GM19025 (cell line): ENCODE results near the gene DNAJC27.
A peak's percentile ranks its signal among the peaks of the same experiment; 100 is the strongest.

ENCODE experiments used
- ATAC-seq: cut with Tn5 transposase; IDR thresholded peaks from one replicate; pipeline ENCODE4 v1.9.1; 2021; ENCODE audit warnings: mild to moderate bottlenecking, low read depth, moderate library complexity; ENCODE audit not compliant: unreplicated experiment

Gene DNAJC27

GRCh38 chr2:24971286-24971535, 544 bp downstream of the DNAJC27 start:
- no peak for ATAC-seq

DNA sequence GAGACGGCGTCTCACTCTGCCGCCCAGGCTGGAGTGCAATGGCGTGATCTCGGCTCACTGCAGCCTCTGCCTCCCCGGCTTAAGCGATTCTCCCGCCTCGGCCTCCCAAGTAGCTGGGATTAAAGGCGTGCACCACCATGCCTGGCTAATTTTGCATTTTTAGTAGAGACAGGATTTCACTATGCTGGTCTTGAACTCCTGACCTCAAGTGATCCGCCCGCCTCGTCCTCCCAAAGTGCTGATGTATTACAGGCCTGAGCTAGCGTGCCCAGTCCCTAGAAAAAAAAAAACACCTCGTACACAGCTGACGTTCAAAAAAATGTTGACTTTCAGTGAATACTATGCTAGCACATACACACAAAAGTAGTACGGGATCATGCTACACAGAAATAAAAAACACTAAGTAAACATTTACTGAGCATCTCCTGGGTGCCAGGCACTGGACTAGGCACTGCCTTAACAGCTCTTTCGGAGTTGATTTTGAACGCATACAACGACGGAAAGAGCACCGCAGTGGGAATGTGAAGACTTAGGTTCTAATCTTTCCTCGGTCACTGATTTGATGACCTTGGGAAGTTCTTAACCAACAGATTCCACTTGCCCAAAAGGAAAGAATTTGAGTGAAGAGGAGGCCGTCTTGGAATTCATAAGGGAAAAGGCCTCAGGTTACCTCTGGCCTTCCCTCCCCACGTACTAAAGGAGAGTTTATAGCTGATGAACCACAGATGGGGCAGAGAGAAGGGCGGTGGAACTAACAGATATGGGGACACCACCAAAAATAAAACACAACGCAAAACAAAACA, 1.1 kb downstream of the DNAJC27 start:
- ATAC-seq, result no peak

DNA sequence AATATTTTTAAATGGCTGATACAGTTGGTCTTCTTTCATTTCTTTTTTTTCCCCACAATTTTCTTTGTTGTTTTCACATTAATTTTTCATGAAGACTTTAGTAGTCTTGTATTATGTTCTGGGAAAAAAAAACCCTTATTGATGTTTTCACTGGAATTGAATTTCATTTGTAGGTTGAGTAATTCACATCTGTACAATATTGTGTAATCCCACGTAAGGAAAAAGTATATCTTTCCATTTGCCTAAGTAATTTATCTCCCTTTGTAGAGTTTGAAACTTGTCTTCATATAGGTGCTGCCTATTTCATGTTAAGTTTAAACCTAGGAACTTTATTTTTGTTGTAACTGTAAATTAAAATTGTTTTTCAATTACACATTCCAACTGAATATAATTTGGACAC, 2.0 kb downstream of the DNAJC27 start:
- ATAC-seq, result no peak

GRCh38 chr2:24961903-24962302, 9.9 kb downstream of the DNAJC27 start:
- no peak for ATAC-seq

- ATAC-seq, result no peak
Measured at GRCh38 chr2:24959761-24960160, 12.0 kb downstream of the DNAJC27 start.

GRCh38 chr2:24958411-24958935, 13.3 kb downstream of the DNAJC27 start:
- ATAC-seq, result no peak

DNA sequence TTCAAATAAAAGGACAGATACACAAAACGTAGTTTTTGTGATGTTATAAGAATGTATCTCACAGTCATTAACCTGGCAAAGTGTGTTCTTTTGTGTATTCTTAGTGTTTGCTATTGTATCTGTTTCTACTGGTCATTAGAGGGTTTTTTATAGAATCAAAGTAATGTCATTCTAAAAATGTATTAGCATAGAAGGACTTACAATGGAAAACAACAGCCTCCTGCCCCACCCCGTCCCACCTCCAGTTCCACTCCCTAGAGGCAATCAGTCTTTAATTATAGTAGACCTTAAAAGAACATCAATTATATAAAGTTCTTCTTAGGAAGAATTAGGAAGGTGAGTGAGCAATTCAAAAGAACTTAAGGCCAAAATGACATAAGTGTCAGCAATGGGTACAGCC, 13.8 kb downstream of the DNAJC27 start:
- ATAC-seq, result no peak

DNA sequence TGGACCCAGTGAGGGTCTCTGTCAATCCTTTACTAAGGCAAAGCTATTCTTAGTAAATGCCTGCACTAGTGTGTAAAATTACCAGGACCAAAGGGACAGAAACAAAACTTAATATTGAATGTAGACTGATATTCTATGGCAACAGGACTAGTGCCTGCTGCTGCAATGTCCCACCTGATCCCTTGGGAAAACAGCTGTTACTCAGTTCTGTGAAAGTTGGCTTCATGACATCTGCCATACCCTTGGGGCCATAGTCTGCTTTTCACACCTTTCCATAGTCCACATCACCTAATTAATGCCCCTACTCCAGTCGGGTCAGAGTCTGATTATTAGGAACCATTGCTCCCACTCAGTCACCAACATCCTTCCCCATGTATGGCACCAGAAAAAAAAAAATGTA, 14.5 kb downstream of the DNAJC27 start:
- ATAC-seq, result no peak

DNA sequence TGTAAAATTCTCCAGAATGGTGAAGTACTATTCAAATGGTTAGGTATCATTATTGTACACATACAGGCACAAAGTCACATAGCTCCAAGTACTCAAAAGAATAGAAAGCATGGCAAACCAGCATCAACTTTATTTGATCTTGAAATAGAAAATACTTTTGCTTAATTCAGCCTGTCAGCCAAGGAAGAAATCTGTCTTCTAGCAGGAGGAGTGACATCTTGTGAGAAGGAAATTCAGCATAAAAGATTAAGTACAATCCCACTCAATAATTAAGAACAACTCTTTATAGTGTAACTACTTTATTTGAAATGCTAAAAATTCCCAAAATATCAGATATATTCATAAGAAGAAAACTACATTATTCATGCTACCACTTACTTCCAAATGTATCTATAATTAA, 15.8 kb downstream of the DNAJC27 start:
- no peak for ATAC-seq

- ATAC-seq, result no peak
Measured at GRCh38 chr2:24955232-24955631, 16.5 kb downstream of the DNAJC27 start.

DNA sequence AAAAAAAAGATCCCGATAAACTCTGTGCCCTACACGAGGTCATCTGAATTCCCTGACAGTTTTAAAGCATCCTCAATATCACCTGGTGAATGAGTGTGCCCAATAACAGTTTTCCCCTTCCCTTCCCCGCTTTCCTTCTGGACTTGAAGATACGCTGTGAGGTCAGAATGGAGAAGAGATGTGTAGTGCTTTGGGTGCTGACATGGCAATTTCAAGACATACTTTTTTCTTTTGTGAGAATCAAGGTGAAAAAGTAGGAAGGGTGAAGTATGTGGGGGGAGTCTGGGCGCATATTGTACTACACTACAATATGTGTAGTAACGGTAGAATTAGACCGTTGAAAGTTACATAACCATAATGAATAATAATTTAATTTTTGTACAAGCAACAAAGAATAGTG, 21.7 kb downstream of the DNAJC27 start:
- no peak for ATAC-seq

GRCh38 chr2:24948506-24948905, 23.2 kb downstream of the DNAJC27 start:
- ATAC-seq, result no peak

DNA sequence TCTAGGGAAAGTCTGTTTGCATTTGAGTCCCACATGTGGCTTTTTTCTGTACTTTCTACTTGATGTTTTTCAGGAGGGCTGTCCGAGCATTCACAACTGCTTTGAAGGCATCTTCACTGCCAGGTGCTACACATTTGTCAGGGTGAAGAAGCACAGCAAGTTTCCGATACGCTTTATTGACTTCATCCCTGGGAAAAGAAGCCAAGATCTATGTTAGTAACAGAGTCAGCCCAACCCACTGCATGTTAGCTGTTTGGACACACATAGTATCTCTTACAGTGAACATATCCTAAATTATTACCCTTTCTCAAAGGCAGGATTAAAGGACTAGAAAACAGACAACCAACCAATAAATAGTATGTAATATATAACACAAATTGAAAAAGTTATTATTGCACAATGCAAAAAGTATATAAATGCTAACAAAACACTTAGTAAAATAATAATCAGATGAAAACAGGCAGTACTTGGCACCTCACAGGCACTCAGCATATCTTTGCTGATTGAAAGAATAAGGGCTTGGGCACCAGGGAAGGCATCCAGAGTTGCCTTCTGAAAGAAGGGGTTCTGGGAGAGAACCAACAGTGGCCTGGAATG, 24.1 kb downstream of the DNAJC27 start:
- no peak for ATAC-seq

DNA sequence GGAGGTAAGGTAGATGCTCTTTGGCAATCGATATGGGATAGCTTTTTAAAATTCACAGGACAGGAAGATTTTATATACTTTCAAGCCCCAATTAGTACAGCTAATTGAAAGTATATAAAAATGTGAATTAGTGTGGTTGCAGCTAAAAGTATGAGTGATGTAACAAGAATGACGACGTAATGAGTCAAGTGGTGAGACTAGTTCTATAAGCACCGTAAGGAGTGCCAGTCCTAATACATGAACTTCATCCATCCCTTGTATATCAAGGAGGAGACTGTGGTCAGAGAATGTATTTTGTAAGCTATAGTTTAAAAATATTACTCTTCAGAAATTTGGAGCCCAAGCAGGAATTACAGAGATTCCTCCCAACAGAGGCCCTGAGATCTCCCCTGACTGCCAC, 25.8 kb downstream of the DNAJC27 start:
- ATAC-seq, result no peak

- no peak for ATAC-seq
Measured at GRCh38 chr2:24943427-24944053, 28.2 kb downstream of the DNAJC27 start.

DNA sequence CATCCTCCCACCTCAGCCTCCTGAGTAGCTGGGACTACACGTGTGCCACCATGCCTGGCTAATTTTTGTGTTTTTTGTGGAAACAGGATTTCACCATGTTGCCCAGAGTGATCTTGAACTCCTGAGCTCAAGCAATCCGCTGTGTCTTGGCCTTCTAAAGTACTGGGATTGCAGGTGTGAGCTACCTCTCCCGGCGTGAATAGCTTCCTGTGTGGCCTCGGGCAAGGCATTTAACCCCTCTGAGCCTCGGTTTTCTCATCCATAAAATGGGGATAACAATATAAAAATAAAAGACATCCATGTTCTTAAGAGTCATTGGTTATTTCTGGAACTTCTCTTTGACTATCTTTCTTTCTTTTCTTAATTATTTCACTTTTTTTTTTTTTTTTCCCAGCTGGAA, 32.4 kb downstream of the DNAJC27 start:
- no peak for ATAC-seq

GRCh38 chr2:24937236-24937635, 34.5 kb downstream of the DNAJC27 start:
- no peak for ATAC-seq

DNA sequence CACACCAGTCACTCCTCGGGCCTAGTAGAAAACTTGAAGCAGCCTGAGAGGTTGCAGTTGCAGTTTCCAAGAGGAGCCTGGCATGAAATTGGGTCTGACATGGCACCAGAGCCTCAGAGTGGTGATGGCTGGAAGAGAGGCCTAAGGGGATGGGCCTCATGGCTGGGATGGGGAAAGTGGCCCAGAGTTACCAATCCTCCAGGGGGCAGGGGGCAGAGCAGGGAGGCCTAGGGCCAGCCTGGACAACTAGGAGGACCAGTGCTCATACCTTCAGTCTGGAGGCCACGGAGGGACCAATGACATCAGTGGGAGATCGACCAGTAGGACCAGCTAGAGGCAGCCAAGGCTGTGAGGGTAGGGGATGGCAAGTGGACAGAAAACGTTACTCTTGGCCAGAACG, 36.6 kb downstream of the DNAJC27 start:
- no peak for ATAC-seq

DNA sequence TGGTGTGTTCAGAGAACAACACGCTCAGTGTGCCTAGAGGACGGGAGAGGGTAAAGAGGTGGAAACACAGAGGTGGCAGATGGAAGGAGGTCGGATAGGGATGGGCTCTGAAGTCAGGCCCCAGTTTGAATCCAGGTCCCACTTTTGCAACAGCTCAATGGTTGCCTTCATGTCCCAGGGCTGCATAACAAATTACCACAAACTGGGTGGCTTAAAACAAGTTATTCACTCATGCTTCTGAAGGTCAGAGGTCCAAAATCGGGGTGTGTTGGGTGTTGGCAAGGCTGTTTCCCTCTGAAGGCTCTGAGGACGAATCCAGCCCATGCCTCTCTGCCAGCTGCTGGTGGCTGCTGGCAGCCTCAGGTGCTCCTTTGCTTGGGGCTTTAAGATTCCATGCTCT, 39.0 kb downstream of the DNAJC27 start:
- ATAC-seq, result no peak

DNA sequence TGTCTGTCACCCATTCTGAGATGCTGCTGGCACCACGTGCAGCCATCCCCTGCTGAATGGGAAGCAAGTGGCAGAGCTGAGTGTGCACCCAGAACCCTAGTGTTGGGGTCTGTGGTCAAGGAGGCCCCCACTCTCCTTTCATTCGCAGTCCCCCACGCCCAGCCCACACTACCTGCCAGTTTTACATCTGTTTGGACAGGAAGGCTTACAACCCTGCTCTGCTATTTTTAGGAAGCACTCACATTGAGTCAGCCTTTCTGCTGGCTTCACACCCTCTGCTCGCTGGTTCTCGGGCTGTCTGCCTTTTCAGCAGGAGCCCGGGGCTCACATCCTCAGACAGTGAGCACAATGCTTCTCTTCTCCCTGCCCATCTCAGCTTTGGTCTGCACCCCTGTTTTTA, 41.0 kb downstream of the DNAJC27 start:
- peak; percentile 55 for ATAC-seq

DNA sequence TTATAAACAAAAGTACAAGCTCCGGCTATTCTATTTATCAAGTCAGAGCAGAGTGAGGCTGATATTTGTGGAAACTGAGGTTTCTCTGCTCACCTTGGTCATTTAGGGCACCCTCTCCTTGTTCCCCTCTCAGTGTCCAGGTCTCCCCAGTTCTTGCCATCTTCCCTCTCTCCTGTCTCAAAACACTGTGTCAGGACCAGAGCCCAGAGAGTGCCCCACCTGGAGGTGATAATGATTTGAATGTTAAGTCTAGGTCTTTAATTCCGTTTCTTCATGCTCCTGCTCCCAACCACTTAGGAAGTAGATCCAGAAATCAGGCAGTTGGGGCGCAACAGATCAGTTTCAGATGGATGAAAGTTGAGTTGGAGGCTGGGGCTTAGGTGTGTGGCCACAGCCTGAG, 42.5 kb downstream of the DNAJC27 start:
- ATAC-seq, result no peak

DNA sequence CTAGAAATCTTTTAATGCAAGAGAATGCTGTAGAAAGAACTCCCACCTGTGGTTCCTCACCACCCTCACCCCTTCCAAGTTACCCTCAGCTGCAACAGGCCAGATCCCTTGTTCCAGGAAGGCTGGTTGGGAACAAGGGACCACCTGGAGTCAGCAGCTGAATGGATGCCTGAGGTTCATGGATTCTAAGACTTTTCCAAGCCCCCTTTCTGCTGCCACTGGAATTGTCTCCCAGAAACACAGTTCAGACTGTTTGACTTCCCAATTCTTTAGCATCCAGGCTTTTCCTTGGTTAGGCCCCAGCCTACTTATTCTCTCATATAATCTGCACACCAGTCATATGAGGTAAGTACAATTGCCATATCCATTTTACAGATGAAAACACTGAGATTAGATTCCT, 43.7 kb downstream of the DNAJC27 start:
- no peak for ATAC-seq
